Measurements from ENCODE around the gene RPS6KA2. TPM values are rescaled to one million over a fixed set of nuclear protein-coding genes. Genes with fewer than 3 reads are reported as not detected.

Gene RPS6KA2
- total and polyA plus RNA-seq, 2 donors (not counting 3 experiments of a cell fraction or from before 2014, with no cell fraction given) = 54.5 to 75.8 TPM

DNA sequence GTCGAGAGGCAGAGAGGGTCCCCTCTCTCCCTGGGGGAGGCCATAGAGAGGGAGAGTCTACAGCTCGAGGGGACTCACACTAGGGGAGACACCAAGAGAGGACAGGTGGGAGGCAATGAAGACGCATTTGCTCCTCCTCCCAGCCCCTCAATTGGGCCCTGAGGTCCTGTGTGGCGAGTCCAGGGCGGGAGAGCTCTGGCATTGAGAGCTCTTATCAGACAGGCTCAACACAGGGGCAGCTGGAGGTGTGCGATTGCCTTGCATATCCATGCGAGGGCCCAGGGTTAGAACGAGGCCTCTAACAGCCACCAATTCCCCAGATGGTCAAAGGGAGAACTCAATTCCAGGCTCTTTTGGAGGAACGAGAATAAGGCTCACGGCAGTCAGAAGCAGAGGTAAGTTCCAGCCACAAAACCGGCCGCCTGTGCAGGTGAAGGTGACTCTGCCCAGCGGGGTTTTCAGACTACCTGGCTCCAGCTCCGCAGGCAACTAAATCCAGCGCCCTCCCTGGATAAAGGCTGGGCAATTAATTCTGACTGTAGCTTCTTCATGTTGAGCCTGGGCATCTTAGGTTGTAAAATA is 150.3 kb downstream of the RPS6KA2 start:
- POLR2A ChIA-PET = no interaction called here
- no peaks in the 10 kb centered on the region for H3K9me3 ChIP-seq (replicated peaks; ENCODE audit: control insufficient read depth, insufficient read depth, low read length)
- H3K4me2 ChIP-seq (ENCODE audit: insufficient read depth, low read length) = no peak overlapping the region
- peaks cover 0 to 14% of the 10 kb centered on the region in 2 experiments for H3K36me3 ChIP-seq (ENCODE audit: control insufficient read depth in 2 of 2, extremely low read depth in 1 of 2, insufficient read depth in 2 of 2, low read length in 2 of 2)
- TF ChIP-seq, protein P1, sequence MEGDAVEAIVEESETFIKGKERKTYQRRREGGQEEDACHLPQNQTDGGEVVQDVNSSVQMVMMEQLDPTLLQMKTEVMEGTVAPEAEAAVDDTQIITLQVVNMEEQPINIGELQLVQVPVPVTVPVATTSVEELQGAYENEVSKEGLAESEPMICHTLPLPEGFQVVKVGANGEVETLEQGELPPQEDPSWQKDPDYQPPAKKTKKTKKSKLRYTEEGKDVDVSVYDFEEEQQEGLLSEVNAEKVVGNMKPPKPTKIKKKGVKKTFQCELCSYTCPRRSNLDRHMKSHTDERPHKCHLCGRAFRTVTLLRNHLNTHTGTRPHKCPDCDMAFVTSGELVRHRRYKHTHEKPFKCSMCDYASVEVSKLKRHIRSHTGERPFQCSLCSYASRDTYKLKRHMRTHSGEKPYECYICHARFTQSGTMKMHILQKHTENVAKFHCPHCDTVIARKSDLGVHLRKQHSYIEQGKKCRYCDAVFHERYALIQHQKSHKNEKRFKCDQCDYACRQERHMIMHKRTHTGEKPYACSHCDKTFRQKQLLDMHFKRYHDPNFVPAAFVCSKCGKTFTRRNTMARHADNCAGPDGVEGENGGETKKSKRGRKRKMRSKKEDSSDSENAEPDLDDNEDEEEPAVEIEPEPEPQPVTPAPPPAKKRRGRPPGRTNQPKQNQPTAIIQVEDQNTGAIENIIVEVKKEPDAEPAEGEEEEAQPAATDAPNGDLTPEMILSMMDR (IDR thresholded peaks at IDR 0.05; ENCODE audit: extremely low read depth in 1 of 2, insufficient read depth in 1 of 2, low read depth in 1 of 2, low read length in 2 of 2) = no peak
- TF ChIP-seq JUN (IDR thresholded peaks at IDR 0.05; ENCODE audit: borderline replicate concordance, insufficient read depth, insufficient read length, low read depth) (no peak), FOS (IDR thresholded peaks at IDR 0.05; ENCODE audit: borderline replicate concordance, insufficient read depth, low read length) (no peak), EZH2 (IDR thresholded peaks at IDR 0.05; ENCODE audit: borderline replicate concordance, low read depth, low read length, severe bottlenecking) (no peak), POLR2A (IDR thresholded peaks at IDR 0.05; ENCODE audit: low read depth, low read length) (no peak), POLR2AphosphoS5 (IDR thresholded peaks at IDR 0.05; ENCODE audit: insufficient read depth, low read depth, low read length) (no peak), GATA2 (IDR thresholded peaks at IDR 0.05; ENCODE audit: insufficient read depth, insufficient read length, low read depth, low read length) (no peak), MYC (IDR thresholded peaks at IDR 0.05; ENCODE audit: low read depth, low read length) (no peak)
- TF ChIP-seq, protein P2, sequence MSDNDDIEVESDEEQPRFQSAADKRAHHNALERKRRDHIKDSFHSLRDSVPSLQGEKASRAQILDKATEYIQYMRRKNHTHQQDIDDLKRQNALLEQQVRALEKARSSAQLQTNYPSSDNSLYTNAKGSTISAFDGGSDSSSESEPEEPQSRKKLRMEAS (IDR thresholded peaks at IDR 0.05; ENCODE audit: insufficient read depth, insufficient read length) = no peak
- no peak overlapping the region for H3K4me3 ChIP-seq (replicated peaks in 1 of 3; ENCODE audit: insufficient read depth in 1 of 3, low read depth in 1 of 3, low read length in 3 of 3)
- dilution Hi-C loops (cut with MboI; ENCODE audit: extremely low pct_ligation_motif_present, low sequenced_read_pairs) = no loop called here
- DNase-seq (ENCODE audit: low read depth, low spot score) = no peak
- H3K9me1 ChIP-seq (replicated peaks; ENCODE audit: control insufficient read depth, extremely low read depth, insufficient read depth, low read length) = no peaks in the 10 kb centered on the region
- H3K9ac ChIP-seq (replicated peaks; ENCODE audit: extremely low read depth, insufficient read depth, low read length) = no peak overlapping the region
- CTCF ChIA-PET = interaction anchor here (0.8 kb wide), 1 partner anchor 163 kb away, joined by 3 read pairs; no protein-coding TSS in a partner anchor
- BruUV-seq (replicated peaks) = no TSS peak
- intact Hi-C loops (cut with micrococcal nuclease) = no loop called here
- no peak overlapping the region for H3K27ac ChIP-seq (ENCODE audit: insufficient read depth, low read depth, low read length)
- H3K79me2 ChIP-seq (ENCODE audit: control insufficient read depth, insufficient read depth, low read length) = no peaks in the 10 kb centered on the region
- H3K27me3 ChIP-seq (ENCODE audit: control insufficient read depth in 2 of 2, insufficient read depth in 2 of 2, low read length in 2 of 2) = no peaks in the 10 kb centered on the region
- no peak for FAIRE-seq
- H4K20me1 ChIP-seq (replicated peaks; ENCODE audit: control insufficient read depth, extremely low read depth, insufficient read depth, low read length) = no peaks in the 10 kb centered on the region
- no peak overlapping the region for H2AFZ ChIP-seq (ENCODE audit: low read depth, low read length)
- no peaks in the 10 kb centered on the region for H3K4me1 ChIP-seq (ENCODE audit: control insufficient read depth, extremely low read depth, insufficient read depth, low read length)

All from endothelial cell of umbilical vein (primary cell).